Neural cell (in vitro differentiated cells): ENCODE results near the gene LRMDA.
A peak's percentile ranks its signal among the peaks of the same experiment; 100 is the strongest.

Experiments
- EP300 ChIP-seq: fragments of 450-650 bp; conservative IDR thresholded peaks from 2 replicates; pipeline ENCODE4 v1.6.1; 2014; ENCODE audit warnings: antibody characterized with exemption, mild to moderate bottlenecking, moderate library complexity; ENCODE audit not compliant: poor library complexity, severe bottlenecking
- EZH2 ChIP-seq: fragments of 200-600, 300-800 bp; shearing (Covaris generic), sonication (generic); IDR thresholded peaks from 2 replicates; pipeline ENCODE4 v1.6.1; 2014; ENCODE audit warnings: antibody characterized with exemption, low read length, borderline replicate concordance, mild to moderate bottlenecking; ENCODE audit not compliant: insufficient read depth, poor library complexity, severe bottlenecking
- POLR2AphosphoS5 ChIP-seq: IDR thresholded peaks from 2 replicates; pipeline ENCODE4 v1.6.1; 2012
- RAD21 ChIP-seq: fragments of 450-650 bp; conservative IDR thresholded peaks from 2 replicates; pipeline ENCODE4 v1.6.1; 2014; ENCODE audit warnings: antibody characterized with exemption, mild to moderate bottlenecking, moderate library complexity
- REST ChIP-seq: IDR thresholded peaks from 2 replicates; pipeline ENCODE4 v1.6.1; 2012; ENCODE audit warnings: borderline replicate concordance
- SMC3 ChIP-seq: fragments of 450-650 bp; conservative IDR thresholded peaks from 2 replicates; pipeline ENCODE4 v1.6.1; 2014; ENCODE audit warnings: antibody characterized with exemption, mild to moderate bottlenecking, moderate library complexity; ENCODE audit not compliant: poor library complexity
- TF ChIP-seq, protein P1 (sequence below): fragments of 450-650 bp; IDR thresholded peaks from 2 replicates; pipeline ENCODE4 v1.5.1; 2014; ENCODE audit warnings: antibody characterized with exemption, mild to moderate bottlenecking, moderate library complexity; ENCODE audit not compliant: poor library complexity, severe bottlenecking

DNA sequence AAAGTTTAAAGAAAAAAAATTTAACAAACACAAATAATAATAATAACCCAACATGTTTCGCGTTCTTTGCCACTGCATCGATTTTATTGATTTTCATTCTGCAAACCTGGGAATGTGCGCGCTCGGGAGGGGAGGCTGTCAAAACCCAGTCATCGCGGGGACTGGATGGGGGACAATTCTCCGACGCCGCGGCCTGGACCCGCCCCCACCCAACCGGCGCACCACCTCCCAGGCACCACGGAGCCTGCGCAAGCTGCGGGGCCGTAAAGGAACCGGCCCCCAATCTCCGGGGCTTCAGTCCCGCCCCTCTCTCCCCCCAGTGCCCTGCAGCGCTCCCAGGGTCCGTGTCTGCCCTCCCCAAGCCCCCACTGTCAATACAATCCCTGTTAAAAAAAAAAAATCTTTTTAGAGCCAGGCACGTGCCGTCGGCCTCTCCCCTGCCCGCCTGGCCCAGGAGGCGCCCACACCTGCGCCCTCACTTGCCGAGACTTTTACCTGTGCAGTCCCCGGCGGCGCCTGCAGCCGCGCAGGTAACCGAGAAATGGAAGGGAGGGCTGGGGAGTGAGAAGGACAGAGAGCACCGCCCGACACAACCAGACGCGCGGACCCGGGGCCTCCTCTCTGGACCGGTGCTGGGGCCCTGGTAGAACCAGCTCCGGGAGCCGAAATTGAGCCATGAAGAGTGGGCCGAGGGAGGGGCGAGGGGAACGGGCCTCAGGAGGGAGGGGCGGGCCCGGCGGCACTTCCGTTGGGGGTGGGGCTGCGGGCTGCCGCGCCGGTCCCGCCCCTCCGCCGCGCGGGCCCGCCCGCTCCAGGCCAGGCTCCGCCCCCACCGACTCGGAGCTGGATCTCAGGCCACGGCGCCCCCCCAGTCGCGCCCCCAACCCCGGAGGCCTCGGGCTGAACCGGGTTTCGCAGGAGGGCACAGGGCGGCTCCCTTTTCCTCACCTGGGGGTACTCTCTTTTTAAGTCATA is 22.2 kb upstream of the LRMDA start:
- TF ChIP-seq POLR2AphosphoS5: peak; percentile 25
- TF ChIP-seq, protein P1, sequence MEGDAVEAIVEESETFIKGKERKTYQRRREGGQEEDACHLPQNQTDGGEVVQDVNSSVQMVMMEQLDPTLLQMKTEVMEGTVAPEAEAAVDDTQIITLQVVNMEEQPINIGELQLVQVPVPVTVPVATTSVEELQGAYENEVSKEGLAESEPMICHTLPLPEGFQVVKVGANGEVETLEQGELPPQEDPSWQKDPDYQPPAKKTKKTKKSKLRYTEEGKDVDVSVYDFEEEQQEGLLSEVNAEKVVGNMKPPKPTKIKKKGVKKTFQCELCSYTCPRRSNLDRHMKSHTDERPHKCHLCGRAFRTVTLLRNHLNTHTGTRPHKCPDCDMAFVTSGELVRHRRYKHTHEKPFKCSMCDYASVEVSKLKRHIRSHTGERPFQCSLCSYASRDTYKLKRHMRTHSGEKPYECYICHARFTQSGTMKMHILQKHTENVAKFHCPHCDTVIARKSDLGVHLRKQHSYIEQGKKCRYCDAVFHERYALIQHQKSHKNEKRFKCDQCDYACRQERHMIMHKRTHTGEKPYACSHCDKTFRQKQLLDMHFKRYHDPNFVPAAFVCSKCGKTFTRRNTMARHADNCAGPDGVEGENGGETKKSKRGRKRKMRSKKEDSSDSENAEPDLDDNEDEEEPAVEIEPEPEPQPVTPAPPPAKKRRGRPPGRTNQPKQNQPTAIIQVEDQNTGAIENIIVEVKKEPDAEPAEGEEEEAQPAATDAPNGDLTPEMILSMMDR: peak; percentile 49
- TF ChIP-seq EZH2: no peak
- TF ChIP-seq REST: no peak
- no peak for TF ChIP-seq EP300
- peak; percentile 65 for TF ChIP-seq RAD21
- TF ChIP-seq SMC3: peak; percentile 45
